Ovary (tissue), 3 donors: Measurements from ENCODE around the gene ADGRB3.

Experiments
- CTCF ChIP-seq, 3 donors: fragments of 450-650 bp in 2 of 3; fragments of 200-600 bp in 1 of 3; IDR thresholded peaks; one replicate each; pipeline versions ENCODE4 v1.5.1 to v1.8.0; 2016 to 2022; ENCODE audit warnings: antibody characterized with exemption in 3 of 3, mild to moderate bottlenecking in 1 of 3
- POLR2A ChIP-seq: fragments of 450-650 bp; IDR thresholded peaks from one replicate; pipeline ENCODE4 v1.6.1; 2017; ENCODE audit warnings: antibody characterized with exemption, mild to moderate bottlenecking, moderate library complexity
- donor health status: DM: no; HTN: no; CAD: no.

GRCh38 chr6:68975816-68976215 lies 340.7 kb downstream of the ADGRB3 start:
- TF ChIP-seq CTCF (IDR thresholded peaks at IDR 0.05) (no peak), POLR2A (no peak)
